GM12801 (cell line): ENCODE data around the gene SP100.

Experiments used
- CTCF ChIP-seq: IDR thresholded peaks from one replicate; pipeline ENCODE4 v1.5.1; 2011; ENCODE audit warnings: control low read depth; ENCODE audit not compliant: insufficient read length; ENCODE audit errors: extremely low read depth

SP100 gene

GRCh38 chr2:230457073-230457768 is 41.2 kb downstream of the SP100 start:
- no peak for TF ChIP-seq CTCF

- TF ChIP-seq CTCF = no peak
These were observed 41.8 kb downstream of the SP100 start for GRCh38 chr2:230457793-230458192.

GRCh38 chr2:230459216-230459615 is 43.2 kb downstream of the SP100 start:
- no peak for TF ChIP-seq CTCF

- TF ChIP-seq CTCF = no peak
These were observed 55.1 kb downstream of the SP100 start for GRCh38 chr2:230471074-230471473.

GRCh38 chr2:230472621-230473018 is 56.6 kb downstream of the SP100 start:
- no peak for TF ChIP-seq CTCF

- TF ChIP-seq CTCF = no peak
These were observed 57.4 kb downstream of the SP100 start for GRCh38 chr2:230473378-230473777.

- TF ChIP-seq CTCF = no peak
These were observed 59.1 kb downstream of the SP100 start for GRCh38 chr2:230475143-230475542.
